Astrocyte (in vitro differentiated cells and primary cell): ENCODE measurements around the gene RBMXL3. TPM values are rescaled to one million over a fixed set of nuclear protein-coding genes. Genes with fewer than 3 reads are reported as not detected.

Experiments used
- DNase-seq: peaks from one replicate; pipeline ENCODE4 v3.0.0-alpha.2; 2010; ENCODE audit warnings: low read depth
- FAIRE-seq: peaks from 2 replicates; lab custom pipeline; 2011; peaks lifted over from hg19 to GRCh38; lab: Jason Lieb, UNC
- H2AFZ ChIP-seq: 2 replicates; pipeline ENCODE4 v1.6.0; 2012; ENCODE audit warnings: low read depth, low read length, inconsistent platforms
- H3K27ac ChIP-seq: 2 replicates; pipeline ENCODE4 v1.5.1; 2011; ENCODE audit warnings: low read depth, low read length, inconsistent platforms
- H3K27me3 ChIP-seq: 2 replicates; pipeline ENCODE4 v1.6.0; 2011; ENCODE audit warnings: low read length, inconsistent platforms; ENCODE audit not compliant: insufficient read depth
- H3K36me3 ChIP-seq: 2 replicates; pipeline ENCODE4 v1.5.1; 2011; ENCODE audit warnings: low read length, inconsistent platforms; ENCODE audit not compliant: insufficient read depth
- H3K4me1 ChIP-seq: 2 replicates; pipeline ENCODE4 v1.5.1; 2011; ENCODE audit warnings: low read length, inconsistent platforms; ENCODE audit not compliant: insufficient read depth
- H3K4me2 ChIP-seq: 2 replicates; pipeline ENCODE4 v1.6.0; 2012; ENCODE audit warnings: low read length, inconsistent platforms
- H3K4me3 ChIP-seq: 2 replicates; pipeline ENCODE4 v1.5.1; 2011; ENCODE audit warnings: low read depth, mild to moderate bottlenecking, low read length, inconsistent platforms; ENCODE audit not compliant: insufficient read depth
- H3K79me2 ChIP-seq: 2 replicates; pipeline ENCODE4 v1.6.0; 2012; ENCODE audit warnings: mild to moderate bottlenecking, low read length, inconsistent platforms; ENCODE audit not compliant: insufficient read depth
- H3K9ac ChIP-seq: 2 replicates; pipeline ENCODE4 v1.6.0; 2012; ENCODE audit warnings: mild to moderate bottlenecking, low read length, inconsistent platforms
- H3K9me3 ChIP-seq: 2 replicates; pipeline ENCODE4 v1.5.1; 2012; ENCODE audit warnings: low read depth, mild to moderate bottlenecking, low read length, inconsistent platforms; ENCODE audit not compliant: insufficient read depth
- H4K20me1 ChIP-seq: 2 replicates; pipeline ENCODE4 v1.6.0; 2012; ENCODE audit warnings: low read length, inconsistent platforms; ENCODE audit not compliant: insufficient read depth
- H3K27ac Mint-ChIP-seq: one replicate; pipeline ENCODE4 v1.8.0; 2021; ENCODE audit warnings: mild to moderate bottlenecking, mixed read lengths; ENCODE audit not compliant: unreplicated experiment
- H3K27me3 Mint-ChIP-seq: one replicate; pipeline ENCODE4 v1.8.0; 2021; ENCODE audit warnings: low read depth, mixed read lengths; ENCODE audit not compliant: unreplicated experiment
- H3K36me3 Mint-ChIP-seq: one replicate; pipeline ENCODE4 v1.8.0; 2021; ENCODE audit warnings: low read depth, mixed read lengths; ENCODE audit not compliant: unreplicated experiment
- H3K4me1 Mint-ChIP-seq: one replicate; pipeline ENCODE4 v1.8.0; 2021; ENCODE audit warnings: low read depth, mixed read lengths; ENCODE audit not compliant: unreplicated experiment
- H3K4me3 Mint-ChIP-seq: one replicate; pipeline ENCODE4 v1.8.0; 2021; ENCODE audit warnings: mild to moderate bottlenecking, moderate library complexity, mixed read lengths; ENCODE audit not compliant: unreplicated experiment
- H3K9me3 Mint-ChIP-seq: one replicate; pipeline ENCODE4 v1.8.0; 2021; ENCODE audit warnings: mild to moderate bottlenecking, mixed read lengths; ENCODE audit not compliant: unreplicated experiment
- EZH2 ChIP-seq: IDR thresholded peaks from 2 replicates; pipeline ENCODE4 v1.6.1; 2012; ENCODE audit warnings: mild to moderate bottlenecking, low read length, inconsistent platforms; ENCODE audit not compliant: insufficient read depth
- total RNA-seq: library from RNA; stranded (reverse); gene quantifications from 2 replicates; pipeline ENCODE4 v1.2.1, GENCODE V29; 2021
- TF ChIP-seq, protein P1 (sequence below): IDR thresholded peaks from 2 replicates; pipeline ENCODE4 v1.5.1; 2011; ENCODE audit warnings: low read depth, mild to moderate bottlenecking, inconsistent platforms, low read length, moderate library complexity; ENCODE audit not compliant: insufficient read depth

The RBMXL3 gene
- total RNA-seq, 1 donor from 2014 or later: not detected

DNA sequence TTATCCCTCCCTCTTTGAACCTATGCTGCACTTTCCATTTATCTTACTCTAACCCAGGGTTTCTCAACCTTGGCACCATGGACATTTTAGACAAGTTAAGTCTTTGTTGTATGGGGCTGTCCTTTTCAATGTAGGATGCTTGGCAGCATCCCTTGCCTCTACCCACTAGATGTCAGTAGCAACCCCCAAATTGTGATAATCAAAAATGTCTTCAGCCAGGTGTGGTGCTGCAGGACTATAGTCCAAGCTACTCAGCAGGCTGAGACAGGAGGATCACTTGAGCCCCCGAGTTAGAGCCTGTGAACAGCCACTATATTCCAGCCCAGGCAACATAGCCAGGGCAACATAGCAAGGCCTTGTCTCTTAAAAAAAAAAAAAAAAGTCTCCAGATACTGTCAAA is 37.7 kb downstream of the RBMXL3 start:
- Histone ChIP-seq H4K20me1 (peaks cover 5% of the 10 kb centered on the region), H3K36me3 (no peaks in the 10 kb centered on the region), H2AFZ (no peak overlapping the region), H3K79me2 (no peaks in the 10 kb centered on the region), H3K4me2 (no peak overlapping the region), H3K9ac (no peak overlapping the region), H3K9me3 (no peaks in the 10 kb centered on the region), H3K27me3 (no peaks in the 10 kb centered on the region), H3K27ac (no peak overlapping the region), H3K4me1 (no peaks in the 10 kb centered on the region), H3K4me3 (no peak overlapping the region)
- Mint-ChIP-seq H3K4me3 (no peak overlapping the region), H3K9me3 (no peaks in the 10 kb centered on the region), H3K4me1 (no peaks in the 10 kb centered on the region), H3K27ac (no peak overlapping the region), H3K27me3 (no peaks in the 10 kb centered on the region), H3K36me3 (no peaks in the 10 kb centered on the region)
- TF ChIP-seq, protein P1, sequence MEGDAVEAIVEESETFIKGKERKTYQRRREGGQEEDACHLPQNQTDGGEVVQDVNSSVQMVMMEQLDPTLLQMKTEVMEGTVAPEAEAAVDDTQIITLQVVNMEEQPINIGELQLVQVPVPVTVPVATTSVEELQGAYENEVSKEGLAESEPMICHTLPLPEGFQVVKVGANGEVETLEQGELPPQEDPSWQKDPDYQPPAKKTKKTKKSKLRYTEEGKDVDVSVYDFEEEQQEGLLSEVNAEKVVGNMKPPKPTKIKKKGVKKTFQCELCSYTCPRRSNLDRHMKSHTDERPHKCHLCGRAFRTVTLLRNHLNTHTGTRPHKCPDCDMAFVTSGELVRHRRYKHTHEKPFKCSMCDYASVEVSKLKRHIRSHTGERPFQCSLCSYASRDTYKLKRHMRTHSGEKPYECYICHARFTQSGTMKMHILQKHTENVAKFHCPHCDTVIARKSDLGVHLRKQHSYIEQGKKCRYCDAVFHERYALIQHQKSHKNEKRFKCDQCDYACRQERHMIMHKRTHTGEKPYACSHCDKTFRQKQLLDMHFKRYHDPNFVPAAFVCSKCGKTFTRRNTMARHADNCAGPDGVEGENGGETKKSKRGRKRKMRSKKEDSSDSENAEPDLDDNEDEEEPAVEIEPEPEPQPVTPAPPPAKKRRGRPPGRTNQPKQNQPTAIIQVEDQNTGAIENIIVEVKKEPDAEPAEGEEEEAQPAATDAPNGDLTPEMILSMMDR: peak; percentile 33
- TF ChIP-seq EZH2: no peak
- DNase-seq (no peak), FAIRE-seq (peak; percentile 43)

DNA sequence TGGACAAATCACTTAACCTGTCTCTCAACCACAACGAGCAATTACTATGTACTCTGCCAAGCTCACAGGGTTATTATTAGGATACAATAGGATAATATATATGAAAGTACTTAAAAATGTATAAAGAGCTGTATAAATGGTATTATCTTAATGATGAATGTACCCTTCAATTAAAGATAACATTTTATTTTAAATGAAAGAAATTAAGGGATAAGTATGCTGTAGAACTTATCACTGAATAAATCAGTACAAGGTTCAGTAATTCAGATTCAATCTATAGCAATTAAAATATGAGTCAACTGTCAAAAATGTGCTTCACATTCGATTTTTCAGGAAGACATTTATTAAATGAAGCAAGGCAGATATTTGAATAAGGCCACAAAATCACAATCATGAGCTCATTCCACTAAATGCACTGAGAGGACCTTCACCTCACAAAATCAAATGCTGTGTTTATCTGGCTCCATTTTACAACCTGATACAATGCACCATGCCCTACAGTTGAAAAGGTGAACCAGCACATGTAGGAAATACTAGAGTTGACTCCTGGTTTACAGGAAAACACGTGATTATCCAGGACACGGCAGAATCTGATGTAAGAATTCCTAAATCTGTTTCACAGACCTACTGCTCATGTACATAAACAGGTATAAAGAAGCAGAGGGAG is 40.3 kb downstream of the RBMXL3 start:
- Histone ChIP-seq H3K4me1 (no peaks in the 10 kb centered on the region), H3K27me3 (no peaks in the 10 kb centered on the region), H3K9me3 (no peaks in the 10 kb centered on the region), H4K20me1 (peaks cover 5% of the 10 kb centered on the region), H2AFZ (no peak overlapping the region), H3K79me2 (no peaks in the 10 kb centered on the region), H3K4me3 (no peak overlapping the region), H3K9ac (no peak overlapping the region), H3K27ac (no peak overlapping the region), H3K4me2 (no peak overlapping the region), H3K36me3 (no peaks in the 10 kb centered on the region)
- Mint-ChIP-seq H3K4me1 (no peaks in the 10 kb centered on the region), H3K9me3 (no peaks in the 10 kb centered on the region), H3K27me3 (no peaks in the 10 kb centered on the region), H3K27ac (no peak overlapping the region), H3K4me3 (no peak overlapping the region), H3K36me3 (no peaks in the 10 kb centered on the region)
- TF ChIP-seq EZH2: no peak
- TF ChIP-seq, protein P1: no peak
- FAIRE-seq: no peak
- no peak for DNase-seq

DNA sequence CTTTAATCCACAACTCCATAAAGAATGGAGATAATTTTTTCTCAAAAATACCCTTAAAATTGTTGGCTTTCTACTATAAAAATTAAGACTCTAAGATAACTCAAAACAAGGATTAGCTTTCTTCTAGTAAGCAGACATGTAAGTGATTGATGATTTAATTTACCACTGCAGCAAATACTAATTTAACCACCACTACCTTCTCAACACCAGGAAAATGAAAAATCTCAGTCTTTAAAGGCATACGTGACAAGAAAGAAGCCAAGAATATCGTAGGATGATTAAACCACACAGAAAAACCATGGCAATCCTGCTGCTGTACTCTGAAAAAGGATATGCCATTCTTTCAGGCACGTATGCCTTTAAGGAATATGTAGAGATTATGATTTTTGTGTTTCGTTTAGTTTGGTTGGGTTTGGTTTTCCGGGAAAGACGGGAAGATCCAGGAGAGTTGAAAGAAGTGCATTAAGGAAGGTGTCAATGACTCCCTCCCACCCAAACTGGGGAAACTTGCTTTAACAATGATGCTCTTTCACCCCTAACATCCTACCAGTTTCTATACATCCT is 43.8 kb downstream of the RBMXL3 start:
- H3K27ac Mint-ChIP-seq: no peak overlapping the region
- no peaks in the 10 kb centered on the region for H3K4me1 Mint-ChIP-seq
- Histone ChIP-seq H3K4me2 (peak overlapping the region; percentile 93), H2AFZ (peak overlapping the region; percentile 85), H3K27me3 (no peaks in the 10 kb centered on the region), H4K20me1 (no peaks in the 10 kb centered on the region), H3K36me3 (no peaks in the 10 kb centered on the region), H3K4me3 (peak overlapping the region; percentile 80), H3K4me1 (no peaks in the 10 kb centered on the region), H3K79me2 (no peaks in the 10 kb centered on the region), H3K9me3 (no peaks in the 10 kb centered on the region), H3K27ac (no peak overlapping the region), H3K9ac (peak overlapping the region; percentile 78)
- H3K36me3 Mint-ChIP-seq: no peaks in the 10 kb centered on the region
- no peaks in the 10 kb centered on the region for H3K9me3 Mint-ChIP-seq
- H3K27me3 Mint-ChIP-seq: no peaks in the 10 kb centered on the region
- TF ChIP-seq, protein P1: no peak
- TF ChIP-seq EZH2: no peak
- H3K4me3 Mint-ChIP-seq: peak overlapping the region; percentile 96
- DNase-seq (no peak), FAIRE-seq (peak; percentile 68)
